Measurements from ENCODE around the gene NSD1. TPM values are rescaled to one million over a fixed set of nuclear protein-coding genes. Genes with fewer than 3 reads are reported as not detected.

The NSD1 gene
- total RNA-seq, 1 experiment from 2014 or later = 27.0 TPM

DNA sequence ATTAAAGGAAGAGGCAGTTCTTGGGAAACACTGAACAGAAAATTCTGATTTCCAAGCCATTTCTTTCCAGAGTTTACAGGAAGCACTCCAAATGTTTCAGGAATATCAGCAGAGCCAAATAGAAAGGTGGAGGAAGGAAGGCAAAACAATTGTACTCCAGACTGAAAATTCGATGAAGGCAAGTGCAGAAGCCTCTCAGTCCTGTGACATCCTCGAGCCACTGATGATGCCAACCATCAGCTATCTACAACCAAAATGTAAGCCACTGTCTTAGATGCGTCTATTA, 215.7 kb downstream of the NSD1 start:
- no peak for DNase-seq (ENCODE audit: low read depth)

DNA sequence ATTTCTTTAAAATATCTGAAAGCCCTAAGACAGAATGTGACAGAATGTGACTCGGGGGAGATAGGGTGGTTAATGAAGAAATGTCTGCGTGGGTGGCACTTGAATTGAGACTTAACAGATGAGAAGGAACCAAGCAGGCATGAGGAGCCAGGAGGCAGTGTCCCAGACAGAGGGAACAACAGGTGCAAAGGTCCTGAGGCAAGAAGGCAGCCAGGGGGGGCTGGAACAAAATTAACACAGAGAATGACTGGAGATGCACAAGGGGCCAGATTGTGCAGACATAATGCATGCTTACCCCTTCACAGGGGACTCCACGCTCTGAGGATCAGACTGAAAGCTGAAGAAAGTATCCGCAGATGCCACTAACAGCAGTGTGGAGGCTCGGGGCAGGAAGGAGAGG, 216.2 kb downstream of the NSD1 start:
- DNase-seq (ENCODE audit: low read depth) = no peak

Other genes with a start within 250 kb of the NSD1 start
- not detected in 2 replicates for gene HK3, start 234.4 kb upstream of the NSD1 start, total RNA-seq (2014; rRNA removed)
- 22.2 and 24.6 TPM in 2 replicates for gene UIMC1, start 127.0 kb upstream of the NSD1 start, total RNA-seq (2014; rRNA removed)
- 7.1 and 9.1 TPM in 2 replicates for gene ZNF346, start 111.1 kb upstream of the NSD1 start, total RNA-seq (2014; rRNA removed)
- 29.3 and 56.0 TPM in 2 replicates for gene FGFR4, start 46.9 kb upstream of the NSD1 start, total RNA-seq (2014; rRNA removed)
- 25.3 and 32.4 TPM in 2 replicates for gene RAB24, start 169.9 kb downstream of the NSD1 start, total RNA-seq (2014; rRNA removed)
- gene PRELID1, start 170.0 kb downstream of the NSD1 start, total RNA-seq (2014; rRNA removed) = 245 and 247 TPM in 2 replicates
- gene MXD3, start 178.1 kb downstream of the NSD1 start, total RNA-seq (2014; rRNA removed) = 43.1 and 87.9 TPM in 2 replicates
- gene LMAN2, start 217.9 kb downstream of the NSD1 start, total RNA-seq (2014; rRNA removed) = 258 and 369 TPM in 2 replicates
- 0.23 and 0.51 TPM in 2 replicates for gene RGS14, start 224.2 kb downstream of the NSD1 start, total RNA-seq (2014; rRNA removed)

Measured in LHCN-M2 (cell line).